K562 (cell line): Measurements from ENCODE around the gene MPIG6B. TPM values are rescaled to one million over a fixed set of nuclear protein-coding genes. Genes with fewer than 3 reads are reported as not detected.

Experiments used
- CBX8 ChIP-seq: fragments of 200-600 bp; sonication (generic); IDR thresholded peaks from 2 replicates; pipeline ENCODE4 v1.6.1; 2012; ENCODE audit warnings: borderline replicate concordance, mixed run types, low read depth, mild to moderate bottlenecking, moderate library complexity, mixed read lengths, low read length, control low read depth, inconsistent platforms; ENCODE audit not compliant: poor library complexity, severe bottlenecking; ENCODE audit errors: extremely low read depth
- CLOCK ChIP-seq: fragments of 250-450 bp; sonication (Bioruptor Pico); IDR thresholded peaks from 2 replicates; pipeline ENCODE4 v1.4.0; 2020; ENCODE audit warnings: mild to moderate bottlenecking, moderate library complexity, borderline replicate concordance
- CTBP1 ChIP-seq: fragments of 450-650 bp; IDR thresholded peaks from 2 replicates; pipeline ENCODE4 v1.6.1; 2016; ENCODE audit warnings: borderline replicate concordance
- EGR1 ChIP-seq: fragments of 450-650 bp; conservative IDR thresholded peaks from 2 replicates; pipeline ENCODE4 v1.6.1; 2017; ENCODE audit warnings: mild to moderate bottlenecking
- GABPA ChIP-seq: fragments of 200-800 bp; sonication (Bioruptor generic); conservative IDR thresholded peaks from 2 replicates; pipeline ENCODE4 v1.6.1; 2016; ENCODE audit warnings: low read depth, missing genetic modification characterization, missing compliant biosample characterization
- KAT8 ChIP-seq: fragments of 450-650 bp; IDR thresholded peaks from 2 replicates; pipeline ENCODE4 v1.6.1; 2016; ENCODE audit warnings: low read depth, mild to moderate bottlenecking
- LARP7 ChIP-seq: fragments of 450-650 bp; IDR thresholded peaks from 2 replicates; pipeline ENCODE4 v1.6.1; 2016
- NRF1 ChIP-seq, 2 experiments: fragments of 450-650 bp; IDR thresholded peaks in 1 of 2; conservative IDR thresholded peaks in 1 of 2; 2 replicates each; pipeline ENCODE4 v1.6.1; 2014; ENCODE audit warnings: mild to moderate bottlenecking in 2 of 2
- PKNOX1 ChIP-seq: fragments of 450-650 bp; IDR thresholded peaks from 2 replicates; pipeline ENCODE4 v1.6.1; 2016
- RBM22 ChIP-seq: fragments of 200-400 bp; formaldehyde crosslinking; IDR thresholded peaks from 2 replicates; pipeline ENCODE4 v1.6.1; 2018; ENCODE audit warnings: low read length, low read depth; ENCODE audit not compliant: poor library complexity, severe bottlenecking
- ZBTB7A ChIP-seq: IDR thresholded peaks from 2 replicates; pipeline ENCODE4 v1.6.1; 2011; ENCODE audit warnings: low read depth, mild to moderate bottlenecking, low read length, moderate library complexity, borderline replicate concordance; ENCODE audit not compliant: control insufficient read depth
- ZC3H11A ChIP-seq: IDR thresholded peaks from 2 replicates; pipeline ENCODE4 v1.6.1; 2012; ENCODE audit warnings: low read depth, low read length, improper control_type of control experiment
- ZC3H4 ChIP-seq: sonication (generic); formaldehyde crosslinking; IDR thresholded peaks from 2 replicates; pipeline ENCODE4 v1.9.0; 2021; ENCODE audit warnings: missing genetic modification reagents, borderline replicate concordance
- ZKSCAN3 ChIP-seq: fragments of 250-450 bp; sonication (Bioruptor Pico); IDR thresholded peaks from 2 replicates; pipeline ENCODE4 v1.4.0; 2020
- ZNF184 ChIP-seq: sonication (generic); formaldehyde crosslinking; IDR thresholded peaks from 2 replicates; pipeline ENCODE4 v1.5.0; 2020; ENCODE audit warnings: missing genetic modification reagents
- ZNF444 ChIP-seq: fragments of 250-450 bp; sonication (Bioruptor Pico); IDR thresholded peaks from 2 replicates; pipeline ENCODE4 v1.4.0; 2020; ENCODE audit warnings: mild to moderate bottlenecking, moderate library complexity
- ZNF583 ChIP-seq: fragments of 250-450 bp; sonication (Bioruptor Pico); IDR thresholded peaks from 2 replicates; pipeline ENCODE4 v1.4.0; 2020
- ZNF586 ChIP-seq: fragments of 450-650 bp; formaldehyde crosslinking; conservative IDR thresholded peaks from 2 replicates; pipeline ENCODE4 v1.4.0; 2020; ENCODE audit warnings: mild to moderate bottlenecking, moderate library complexity
- ZSCAN29 ChIP-seq: fragments of 450-650 bp; IDR thresholded peaks from 2 replicates; pipeline ENCODE4 v1.6.1; 2017
- polyA plus RNA-seq, 8 experiments: library from polyadenylated mRNA; depleted of rRNA in 4 of 8; stranded (reverse) in 5 of 8; unstranded in 3 of 8; fragments of >200 nt; fragmentation: Nextera tagmentation in 2 of 8; fragmentation: Illumina TruSeq in 1 of 8; extraction: Ambion mirVana in 2 of 8; extraction: Trizol in 1 of 8; gene quantifications; 2 replicates each; pipeline versions ENCODE4 v1.2.1 to v1.2.3, GENCODE V29; 2011 to 2014; ENCODE audit warnings: inconsistent platforms in 1 of 8, missing spikeins in 1 of 8
- total RNA-seq, 7 experiments: library from RNA; depleted of rRNA in 6 of 7; stranded (reverse); fragments of >200 nt in 6 of 7; fragmentation: Illumina TruSeq in 2 of 7; extraction: Trizol in 2 of 7; gene quantifications; 2 replicates each; pipeline versions ENCODE4 v1.2.1 to v1.2.3, GENCODE V29; 2011 to 2021; ENCODE audit warnings: low replicate concordance in 1 of 7
- TF ChIP-seq, protein P1 (sequence below): fragments of 200-800 bp; sonication (Bioruptor generic); IDR thresholded peaks from 2 replicates; pipeline ENCODE4 v1.6.1; 2017; ENCODE audit warnings: missing genetic modification characterization, missing compliant biosample characterization
- TF ChIP-seq, protein P2 (sequence below): fragments of 450-650 bp; IDR thresholded peaks from 2 replicates; pipeline ENCODE4 v1.6.1; 2017; ENCODE audit warnings: antibody characterized with exemption, mild to moderate bottlenecking

Gene MPIG6B
- total and polyA plus RNA-seq, 9 of the 15 experiments (the other 6 are each of a cell fraction or from before 2014, with no cell fraction given) = 0.11 to 1.2 (median 0.28) TPM; not detected in 1

- 0 out of 2 replicates have a peak, but pooled peaks have one; percentile 24 for TF ChIP-seq ZC3H11A
- no peak for TF ChIP-seq CTBP1
- TF ChIP-seq ZNF586 (CRISPR knock-in tag) = no peak
- TF ChIP-seq LARP7 = no peak
- no peak for TF ChIP-seq ZC3H4 (CRISPR knock-in tag)
- no peak for TF ChIP-seq CBX8
- TF ChIP-seq, protein P1, sequence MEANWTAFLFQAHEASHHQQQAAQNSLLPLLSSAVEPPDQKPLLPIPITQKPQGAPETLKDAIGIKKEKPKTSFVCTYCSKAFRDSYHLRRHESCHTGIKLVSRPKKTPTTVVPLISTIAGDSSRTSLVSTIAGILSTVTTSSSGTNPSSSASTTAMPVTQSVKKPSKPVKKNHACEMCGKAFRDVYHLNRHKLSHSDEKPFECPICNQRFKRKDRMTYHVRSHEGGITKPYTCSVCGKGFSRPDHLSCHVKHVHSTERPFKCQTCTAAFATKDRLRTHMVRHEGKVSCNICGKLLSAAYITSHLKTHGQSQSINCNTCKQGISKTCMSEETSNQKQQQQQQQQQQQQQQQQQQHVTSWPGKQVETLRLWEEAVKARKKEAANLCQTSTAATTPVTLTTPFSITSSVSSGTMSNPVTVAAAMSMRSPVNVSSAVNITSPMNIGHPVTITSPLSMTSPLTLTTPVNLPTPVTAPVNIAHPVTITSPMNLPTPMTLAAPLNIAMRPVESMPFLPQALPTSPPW (CRISPR knock-in tag) = no peak
- TF ChIP-seq KAT8 = 0 out of 2 replicates have a peak, but pooled peaks have one; percentile 7
- no peak for TF ChIP-seq ZNF444
- no peak for TF ChIP-seq CLOCK (CRISPR knock-in tag)
- no peak for TF ChIP-seq RBM22
- TF ChIP-seq ZKSCAN3 = no peak
- no peak for TF ChIP-seq ZNF184 (CRISPR knock-in tag)
- peak; percentile 37; the same call in 1 of the 2 replicates for TF ChIP-seq PKNOX1
- TF ChIP-seq ZSCAN29 = no peak
- TF ChIP-seq EGR1 = no peak
- TF ChIP-seq, protein P2, sequence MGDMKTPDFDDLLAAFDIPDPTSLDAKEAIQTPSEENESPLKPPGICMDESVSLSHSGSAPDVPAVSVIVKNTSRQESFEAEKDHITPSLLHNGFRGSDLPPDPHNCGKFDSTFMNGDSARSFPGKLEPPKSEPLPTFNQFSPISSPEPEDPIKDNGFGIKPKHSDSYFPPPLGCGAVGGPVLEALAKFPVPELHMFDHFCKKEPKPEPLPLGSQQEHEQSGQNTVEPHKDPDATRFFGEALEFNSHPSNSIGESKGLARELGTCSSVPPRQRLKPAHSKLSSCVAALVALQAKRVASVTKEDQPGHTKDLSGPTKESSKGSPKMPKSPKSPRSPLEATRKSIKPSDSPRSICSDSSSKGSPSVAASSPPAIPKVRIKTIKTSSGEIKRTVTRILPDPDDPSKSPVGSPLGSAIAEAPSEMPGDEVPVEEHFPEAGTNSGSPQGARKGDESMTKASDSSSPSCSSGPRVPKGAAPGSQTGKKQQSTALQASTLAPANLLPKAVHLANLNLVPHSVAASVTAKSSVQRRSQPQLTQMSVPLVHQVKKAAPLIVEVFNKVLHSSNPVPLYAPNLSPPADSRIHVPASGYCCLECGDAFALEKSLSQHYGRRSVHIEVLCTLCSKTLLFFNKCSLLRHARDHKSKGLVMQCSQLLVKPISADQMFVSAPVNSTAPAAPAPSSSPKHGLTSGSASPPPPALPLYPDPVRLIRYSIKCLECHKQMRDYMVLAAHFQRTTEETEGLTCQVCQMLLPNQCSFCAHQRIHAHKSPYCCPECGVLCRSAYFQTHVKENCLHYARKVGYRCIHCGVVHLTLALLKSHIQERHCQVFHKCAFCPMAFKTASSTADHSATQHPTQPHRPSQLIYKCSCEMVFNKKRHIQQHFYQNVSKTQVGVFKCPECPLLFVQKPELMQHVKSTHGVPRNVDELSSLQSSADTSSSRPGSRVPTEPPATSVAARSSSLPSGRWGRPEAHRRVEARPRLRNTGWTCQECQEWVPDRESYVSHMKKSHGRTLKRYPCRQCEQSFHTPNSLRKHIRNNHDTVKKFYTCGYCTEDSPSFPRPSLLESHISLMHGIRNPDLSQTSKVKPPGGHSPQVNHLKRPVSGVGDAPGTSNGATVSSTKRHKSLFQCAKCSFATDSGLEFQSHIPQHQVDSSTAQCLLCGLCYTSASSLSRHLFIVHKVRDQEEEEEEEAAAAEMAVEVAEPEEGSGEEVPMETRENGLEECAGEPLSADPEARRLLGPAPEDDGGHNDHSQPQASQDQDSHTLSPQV = peak; percentile 44; the same call in 1 of the 2 replicates
- TF ChIP-seq NRF1 (conservative IDR thresholded peaks at IDR 0.05 in 1 of 2, IDR thresholded peaks at IDR 0.05 in 1 of 2) = no peak
- peak; percentile 10; the same call in 1 of the 2 replicates for TF ChIP-seq ZNF583 (CRISPR knock-in tag)
- TF ChIP-seq ZBTB7A = peak; percentile 53; the same call in 1 of the 2 replicates
- TF ChIP-seq GABPA = no peak
Measured at GRCh38 chr6:31706599-31706998, 16.6 kb upstream of the MPIG6B start, which contains the start of gene LY6G6F (continued).
